Stimulated activated CD4-positive, alpha-beta T cell treated with anti-CD3 and anti-CD28 coated beads, Interleukin-4, amount 100 ng/mL, for 48 hours (primary cell): Measurements from ENCODE around the gene KCNJ9.
"Not testable (repeated sequence)": the region's sequence is repeated elsewhere in the genome, so short reads cannot be mapped to it uniquely, and the experiment has no call there.

Source experiments
- DNase-seq, 2 donors: peaks; one replicate each; pipeline ENCODE4 v3.0.0-alpha.2; 2020; ENCODE audit warnings: low read depth in 2 of 2

KCNJ9 gene

DNA sequence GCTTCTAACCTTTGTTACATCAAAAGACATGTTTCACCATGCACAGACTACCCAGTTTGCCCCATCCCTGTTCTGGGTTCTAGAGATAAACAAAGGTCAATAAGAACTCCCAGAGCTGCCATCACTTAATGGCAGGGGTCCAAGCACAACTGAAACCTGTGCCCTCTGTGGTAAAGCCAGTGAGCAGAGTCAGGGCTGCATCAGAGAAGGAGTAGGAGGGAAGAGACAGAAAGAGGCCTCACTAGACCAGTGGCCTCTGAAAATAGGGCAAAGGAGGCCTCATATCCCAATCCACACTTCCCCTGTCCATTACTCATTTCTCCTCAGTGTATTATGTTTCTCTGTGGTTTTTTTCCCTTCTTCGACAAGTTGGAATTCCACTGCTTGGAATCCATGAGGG, 44.4 kb downstream of the KCNJ9 start:
- no peak for DNase-seq

DNA sequence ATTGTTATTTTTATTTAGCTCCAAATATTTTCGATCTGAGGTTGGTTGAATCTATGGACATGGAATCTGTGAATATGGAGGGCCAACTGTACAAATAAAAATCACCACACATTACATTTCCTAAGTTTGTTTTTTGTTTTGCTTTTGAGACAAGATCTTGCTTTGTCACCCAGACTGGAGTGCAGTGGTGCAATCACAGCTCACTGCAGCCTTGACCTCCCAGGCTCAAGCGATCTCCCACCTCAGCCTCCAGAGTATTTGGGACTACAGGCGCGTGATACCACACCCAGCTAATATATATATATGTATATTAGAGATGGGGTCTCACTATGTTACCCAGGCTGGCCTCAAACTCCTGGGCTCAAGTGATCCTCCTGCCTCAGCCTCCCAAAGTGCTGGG, 45.0 kb downstream of the KCNJ9 start:
- not testable (repeated sequence) for DNase-seq

DNA sequence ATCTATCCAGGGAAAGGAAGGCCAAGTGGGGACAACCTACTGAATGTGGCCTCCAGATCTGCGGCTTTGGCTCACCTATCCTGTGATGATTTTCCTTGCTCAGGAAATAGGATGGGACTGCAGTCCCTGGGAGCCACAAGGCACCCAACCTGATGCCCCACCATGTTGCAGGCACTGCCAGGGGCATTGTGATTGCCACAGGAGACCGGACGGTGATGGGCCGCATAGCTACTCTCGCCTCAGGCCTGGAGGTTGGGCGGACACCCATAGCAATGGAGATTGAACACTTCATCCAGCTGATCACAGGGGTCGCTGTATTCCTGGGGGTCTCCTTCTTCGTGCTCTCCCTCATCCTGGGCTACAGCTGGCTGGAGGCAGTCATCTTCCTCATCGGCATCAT, 46.0 kb downstream of the KCNJ9 start:
- no peak for DNase-seq

DNA sequence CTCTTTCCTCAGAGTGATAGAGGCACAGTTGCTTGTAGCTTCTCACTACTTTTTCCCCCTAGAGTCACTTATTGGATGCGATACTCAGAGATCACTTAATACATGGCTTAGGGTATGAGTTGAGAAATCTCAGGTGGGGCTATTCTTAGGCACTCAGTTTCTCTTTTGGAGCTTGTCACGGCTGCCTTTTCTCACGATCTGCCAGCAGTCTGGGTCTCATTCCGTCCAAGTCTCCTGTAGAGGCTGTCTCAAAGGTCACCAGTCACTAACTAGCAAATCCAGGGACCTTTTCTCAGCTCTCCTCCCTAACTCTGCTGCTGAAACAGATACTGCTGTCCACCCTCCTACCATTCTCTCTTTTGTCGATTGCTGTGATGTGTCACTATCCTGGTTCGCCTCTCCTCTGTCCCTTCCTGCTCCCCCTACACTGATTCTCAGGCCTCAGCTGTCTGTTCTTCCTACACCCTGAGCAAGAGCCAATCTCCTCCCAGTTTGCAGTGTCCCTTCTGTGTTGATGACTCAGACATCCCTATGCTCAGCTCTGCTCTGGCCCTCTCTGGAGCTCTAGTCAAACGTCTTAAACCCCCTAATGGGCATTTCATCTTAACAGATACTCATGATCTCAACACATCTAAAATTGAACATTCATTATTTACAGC, 46.7 kb downstream of the KCNJ9 start:
- DNase-seq = no peak

DNA sequence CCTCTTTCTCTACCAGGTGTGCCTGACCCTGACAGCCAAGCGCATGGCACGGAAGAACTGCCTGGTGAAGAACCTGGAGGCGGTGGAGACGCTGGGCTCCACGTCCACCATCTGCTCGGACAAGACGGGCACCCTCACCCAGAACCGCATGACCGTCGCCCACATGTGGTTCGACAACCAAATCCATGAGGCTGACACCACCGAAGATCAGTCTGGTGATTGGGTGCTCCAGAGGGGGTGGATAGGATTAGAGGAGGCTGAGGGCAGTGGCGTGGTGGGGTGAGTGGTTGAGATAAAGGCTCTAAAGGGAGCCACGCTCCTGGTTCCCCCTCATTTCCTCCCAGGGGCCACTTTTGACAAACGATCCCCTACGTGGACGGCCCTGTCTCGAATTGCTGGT, 47.3 kb downstream of the KCNJ9 start:
- no peak for DNase-seq

DNA sequence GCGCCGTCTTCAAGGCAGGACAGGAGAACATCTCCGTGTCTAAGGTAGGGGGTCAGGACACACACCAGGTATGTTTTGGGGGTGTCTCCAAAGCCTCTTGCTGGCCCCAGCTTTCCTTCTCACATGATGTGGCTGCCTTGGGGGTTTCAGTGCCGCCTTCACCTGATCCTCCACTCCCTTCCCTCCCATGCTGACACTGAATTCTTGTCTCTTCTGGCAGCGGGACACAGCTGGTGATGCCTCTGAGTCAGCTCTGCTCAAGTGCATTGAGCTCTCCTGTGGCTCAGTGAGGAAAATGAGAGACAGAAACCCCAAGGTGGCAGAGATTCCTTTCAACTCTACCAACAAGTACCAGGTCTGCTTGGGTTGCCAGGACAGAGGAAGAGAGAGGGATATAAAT, 47.7 kb downstream of the KCNJ9 start:
- DNase-seq = no peak

DNA sequence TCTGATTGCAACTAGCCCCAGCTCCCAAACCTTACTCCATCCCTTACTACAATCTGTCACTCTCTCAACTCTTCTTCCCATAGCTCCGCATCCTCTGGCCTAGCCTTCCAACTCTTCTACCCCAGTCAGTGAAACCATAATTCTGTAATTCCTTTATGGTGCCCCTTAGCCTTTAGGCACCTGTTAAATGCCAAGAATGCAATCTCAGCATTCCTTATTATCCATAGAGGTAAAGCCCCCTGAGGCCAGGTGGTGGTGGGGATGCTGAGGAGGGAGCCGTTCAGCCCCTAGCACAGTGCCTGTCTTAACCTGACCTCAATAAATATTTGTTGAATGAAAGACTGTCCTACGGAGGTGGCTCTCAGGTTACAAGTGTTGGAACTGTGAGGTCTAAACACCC, 48.2 kb downstream of the KCNJ9 start:
- DNase-seq = no peak

DNA sequence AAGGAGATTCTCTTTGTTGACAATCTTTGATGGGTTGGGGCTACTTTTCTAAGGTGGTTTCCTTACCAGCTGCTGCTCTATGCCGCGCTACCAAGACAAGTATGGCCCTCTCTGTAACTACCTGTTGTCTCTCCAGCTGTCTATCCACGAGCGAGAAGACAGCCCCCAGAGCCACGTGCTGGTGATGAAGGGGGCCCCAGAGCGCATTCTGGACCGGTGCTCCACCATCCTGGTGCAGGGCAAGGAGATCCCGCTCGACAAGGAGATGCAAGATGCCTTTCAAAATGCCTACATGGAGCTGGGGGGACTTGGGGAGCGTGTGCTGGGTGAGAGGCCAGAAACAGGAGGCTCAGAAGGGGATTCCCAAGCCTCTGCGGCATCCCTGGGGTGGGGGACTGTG, 48.6 kb downstream of the KCNJ9 start:
- DNase-seq = no peak

DNA sequence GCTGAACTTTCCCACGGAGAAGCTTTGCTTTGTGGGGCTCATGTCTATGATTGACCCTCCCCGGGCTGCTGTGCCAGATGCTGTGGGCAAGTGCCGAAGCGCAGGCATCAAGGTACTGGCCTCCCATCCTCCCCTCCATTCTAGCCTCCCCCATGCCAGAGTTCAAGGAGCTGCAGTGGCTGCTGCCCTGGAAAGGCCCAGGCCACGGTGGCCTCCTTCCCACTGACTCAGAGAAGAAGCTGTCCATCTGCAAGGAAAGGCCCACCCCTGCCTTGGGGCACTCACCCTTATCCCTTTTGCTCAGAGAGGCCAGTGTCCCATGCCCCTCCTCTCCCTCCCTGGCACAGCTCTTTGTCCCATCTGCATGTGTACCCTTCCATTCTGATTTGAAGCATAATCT, 49.1 kb downstream of the KCNJ9 start:
- DNase-seq = no peak

DNA sequence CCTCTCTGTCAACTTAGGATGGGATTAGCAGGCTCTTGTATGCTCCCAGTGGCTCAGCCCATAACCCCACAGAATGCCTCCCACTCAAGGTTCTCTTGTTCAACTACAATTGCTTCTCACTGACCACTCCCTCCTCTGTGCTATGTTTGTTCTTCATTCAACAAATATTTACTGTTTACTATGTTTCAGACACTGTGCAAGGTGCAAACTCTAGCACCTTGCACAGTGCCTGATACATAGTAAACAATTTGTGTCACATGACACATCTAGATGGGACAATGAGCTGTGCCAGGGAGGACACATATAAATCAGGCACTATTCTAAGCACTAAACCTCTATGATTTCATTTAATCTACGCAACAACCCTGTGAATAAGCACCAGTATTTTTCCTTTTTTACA, 49.6 kb downstream of the KCNJ9 start:
- DNase-seq = no peak

DNA sequence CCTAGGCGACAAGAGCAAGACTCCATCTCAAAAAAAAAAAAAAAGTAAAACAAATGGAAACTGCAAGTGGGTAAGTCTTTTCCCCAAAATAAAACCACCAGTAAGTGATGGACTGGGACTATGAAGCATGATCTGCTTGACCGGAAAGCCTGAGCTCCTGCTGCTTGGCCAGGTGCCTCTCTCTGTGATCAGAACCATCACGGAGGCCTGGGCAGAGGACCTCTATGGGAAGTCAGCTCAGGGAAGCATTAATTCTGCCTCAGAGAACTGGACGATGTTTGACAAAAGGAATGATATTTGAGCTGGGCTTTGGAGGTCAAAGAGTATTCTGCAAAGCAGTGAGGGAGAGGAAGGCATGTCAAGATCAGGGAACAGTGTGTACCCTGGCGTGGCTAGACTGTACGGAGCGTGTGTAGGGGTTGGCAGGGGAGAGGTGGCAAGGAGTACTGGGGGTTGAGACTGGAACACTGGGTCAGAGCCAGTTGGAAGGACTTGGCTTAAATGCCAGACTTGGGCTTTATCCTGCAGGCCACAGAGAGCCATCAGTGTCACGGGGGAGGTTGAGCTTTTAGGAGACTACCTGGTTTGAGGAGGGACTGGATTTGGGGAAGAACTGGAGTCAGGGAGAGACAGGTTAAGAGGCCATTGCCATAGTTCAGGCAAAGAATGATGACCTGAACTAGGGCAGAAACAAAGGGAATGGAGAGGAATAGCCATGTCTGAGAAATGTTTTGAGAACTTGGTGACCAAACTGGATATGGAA, 50.6 kb downstream of the KCNJ9 start:
- no peak for DNase-seq

DNA sequence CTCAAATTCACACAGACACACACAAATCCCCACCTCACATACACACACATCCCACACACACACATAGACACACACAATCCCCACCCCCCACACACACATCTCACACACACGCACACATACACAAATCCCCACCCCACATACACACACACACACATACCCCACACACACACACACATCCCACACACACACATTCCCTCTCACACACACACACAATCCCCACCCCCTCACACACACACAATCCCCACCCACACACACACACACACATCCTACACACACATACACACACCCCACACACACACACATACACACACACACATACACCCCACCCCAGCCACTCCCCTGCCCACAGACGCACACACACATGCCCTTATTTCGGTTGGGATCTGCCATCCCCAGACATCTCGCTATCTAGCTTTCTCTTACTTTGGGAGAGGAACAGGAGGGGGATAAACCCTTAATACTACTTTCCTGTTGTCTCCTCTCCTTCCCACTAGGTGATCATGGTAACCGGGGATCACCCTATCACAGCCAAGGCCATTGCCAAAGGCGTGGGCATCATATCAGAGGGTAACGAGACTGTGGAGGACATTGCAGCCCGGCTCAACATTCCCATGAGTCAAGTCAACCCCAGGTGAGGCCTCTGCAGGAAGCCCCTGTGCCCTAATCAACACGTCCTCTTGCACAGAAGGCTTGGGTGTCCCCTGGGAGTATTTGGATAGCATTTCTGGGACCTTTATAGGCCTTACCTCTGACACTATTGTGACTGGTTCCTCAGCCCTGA, 52.8 kb downstream of the KCNJ9 start:
- no peak for DNase-seq

DNA sequence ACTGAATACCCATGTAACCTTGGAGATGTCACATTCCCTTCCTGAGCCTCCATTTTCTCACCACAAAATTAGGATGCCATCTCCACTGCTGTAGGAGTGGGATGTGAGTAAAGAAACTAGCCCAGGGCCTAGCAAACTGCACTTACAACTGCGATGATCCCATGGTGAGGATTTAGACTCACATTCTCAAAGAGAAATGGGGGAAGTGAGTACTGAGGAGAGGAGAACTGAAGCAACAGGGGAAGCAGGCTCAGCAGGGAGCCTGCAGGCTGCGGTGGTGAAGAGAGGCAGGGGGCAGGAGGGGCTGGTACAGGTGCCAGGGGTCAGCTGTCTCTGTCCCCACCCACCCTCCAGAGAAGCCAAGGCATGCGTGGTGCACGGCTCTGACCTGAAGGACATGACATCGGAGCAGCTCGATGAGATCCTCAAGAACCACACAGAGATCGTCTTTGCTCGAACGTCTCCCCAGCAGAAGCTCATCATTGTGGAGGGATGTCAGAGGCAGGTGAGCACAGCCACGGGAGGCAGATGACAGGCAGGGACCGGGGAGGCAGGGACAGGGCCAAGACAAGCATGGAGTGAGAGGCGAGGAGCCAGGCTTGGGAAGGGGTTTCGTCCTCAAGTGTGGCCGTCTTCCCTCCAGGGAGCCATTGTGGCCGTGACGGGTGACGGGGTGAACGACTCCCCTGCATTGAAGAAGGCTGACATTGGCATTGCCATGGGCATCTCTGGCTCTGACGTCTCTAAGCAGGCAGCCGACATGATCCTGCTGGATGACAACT, 53.6 kb downstream of the KCNJ9 start:
- no peak for DNase-seq

DNA sequence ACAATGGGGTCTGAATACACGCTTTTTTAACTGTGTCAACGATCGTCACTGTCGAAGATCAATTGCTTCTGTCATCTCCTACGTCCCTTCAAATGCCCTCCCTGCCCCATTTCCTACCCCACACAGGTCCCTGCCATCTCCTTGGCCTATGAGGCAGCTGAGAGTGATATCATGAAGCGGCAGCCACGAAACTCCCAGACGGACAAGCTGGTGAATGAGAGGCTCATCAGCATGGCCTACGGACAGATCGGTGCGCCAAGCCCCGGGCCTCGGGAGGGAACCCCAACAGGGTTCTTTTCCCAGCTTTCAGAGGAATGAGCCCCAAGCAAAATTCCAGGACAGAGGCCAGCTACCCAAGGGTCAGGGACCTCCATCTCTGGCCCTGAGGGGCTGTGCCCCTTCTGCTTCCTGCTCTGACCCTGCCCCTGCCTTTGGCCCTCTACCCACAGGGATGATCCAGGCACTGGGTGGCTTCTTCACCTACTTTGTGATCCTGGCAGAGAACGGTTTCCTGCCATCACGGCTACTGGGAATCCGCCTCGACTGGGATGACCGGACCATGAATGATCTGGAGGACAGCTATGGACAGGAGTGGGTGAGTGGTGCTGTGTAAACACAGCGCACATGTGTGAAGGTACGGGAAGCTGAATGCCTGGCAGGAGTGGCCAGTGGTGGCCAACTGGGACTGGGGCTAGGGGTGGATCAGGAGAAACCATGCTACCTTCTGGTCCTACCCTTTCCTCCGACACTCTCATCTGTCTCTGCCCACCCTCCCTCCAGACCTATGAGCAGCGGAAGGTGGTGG, 55.0 kb downstream of the KCNJ9 start:
- DNase-seq = no peak

DNA sequence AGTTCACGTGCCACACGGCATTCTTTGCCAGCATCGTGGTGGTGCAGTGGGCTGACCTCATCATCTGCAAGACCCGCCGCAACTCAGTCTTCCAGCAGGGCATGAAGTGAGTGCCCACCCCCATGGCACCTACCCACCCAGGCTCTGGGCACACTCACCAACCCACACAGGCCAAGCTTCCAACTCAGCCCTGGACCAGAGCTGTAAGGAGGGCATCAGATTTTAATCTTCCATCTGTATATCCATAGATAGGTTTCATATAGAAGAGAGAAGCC, 55.5 kb downstream of the KCNJ9 start:
- DNase-seq = no peak

DNA sequence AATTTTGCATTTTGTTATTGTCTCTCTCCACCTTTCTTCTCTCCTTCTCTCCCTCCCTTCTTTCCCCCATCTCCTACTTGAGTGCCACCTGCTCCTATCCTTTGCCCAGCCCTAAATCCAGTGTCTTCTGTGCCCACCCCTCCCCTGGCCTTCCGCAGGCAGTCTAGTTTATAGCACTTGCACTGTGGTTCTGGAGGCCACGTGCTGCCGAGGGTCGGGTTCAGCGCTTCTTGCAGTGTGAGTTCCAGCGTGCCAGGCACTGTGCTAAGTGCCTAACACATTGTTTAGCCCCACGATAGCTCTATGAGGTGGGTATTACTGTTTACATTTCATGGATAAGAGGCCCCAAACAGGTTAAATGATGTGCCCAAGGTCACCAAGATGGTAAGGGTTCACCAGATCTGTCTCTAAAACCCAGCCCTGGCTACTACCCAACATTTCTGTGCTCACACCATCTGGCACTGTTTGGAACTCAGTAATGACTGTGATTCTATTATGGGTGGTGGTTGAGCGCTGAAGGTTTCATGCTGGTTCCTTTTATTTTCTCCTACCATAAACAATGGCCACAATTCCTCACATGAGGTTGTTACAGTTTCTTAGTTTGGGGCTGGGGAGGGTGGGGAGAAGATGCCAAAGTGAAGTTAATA, 56.0 kb downstream of the KCNJ9 start:
- no peak for DNase-seq

DNA sequence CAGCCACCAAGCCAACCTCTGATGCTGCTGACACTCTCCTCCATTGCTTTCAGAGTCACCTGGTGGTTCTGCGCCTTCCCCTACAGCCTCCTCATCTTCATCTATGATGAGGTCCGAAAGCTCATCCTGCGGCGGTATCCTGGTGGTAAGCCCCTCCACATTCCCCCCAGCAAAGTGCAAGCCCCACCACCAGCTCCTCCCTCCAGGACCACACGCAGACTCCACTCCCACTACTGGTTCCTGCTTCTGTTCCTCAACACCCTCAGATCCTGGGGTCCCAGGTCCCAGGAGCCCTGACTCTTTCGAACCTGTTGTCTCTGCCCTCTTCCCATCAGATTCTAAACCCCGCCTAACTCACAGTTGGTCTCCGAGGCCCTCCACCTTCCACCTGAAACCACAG, 58.5 kb downstream of the KCNJ9 start:
- DNase-seq = no peak
